ENCODE measurements around the gene FAM149B1.
A peak's percentile ranks its signal among the peaks of the same experiment; 100 is the strongest.
"Not testable (repeated sequence)": the region's sequence is repeated elsewhere in the genome, so short reads cannot be mapped to it uniquely, and the experiment has no call there.

The FAM149B1 gene

GRCh38 chr10:73167783-73168464, at the start of gene FAM149B1, which contains the start of gene ECD:
Gene FAM149B1, plus strand, starts transcription at chr10:73168119. Its CDS starts 221 bp downstream, at chr10:73168340.
Gene ECD, minus strand, starts transcription at chr10:73168008. Its CDS starts 4,071 bp downstream, at chr10:73163937.
- peak; percentile 97 to 99 (median 98) for DNase-seq

- DNase-seq = no peak
Measured at GRCh38 chr10:73119457-73119856, 48.5 kb upstream of the FAM149B1 start.

DNA sequence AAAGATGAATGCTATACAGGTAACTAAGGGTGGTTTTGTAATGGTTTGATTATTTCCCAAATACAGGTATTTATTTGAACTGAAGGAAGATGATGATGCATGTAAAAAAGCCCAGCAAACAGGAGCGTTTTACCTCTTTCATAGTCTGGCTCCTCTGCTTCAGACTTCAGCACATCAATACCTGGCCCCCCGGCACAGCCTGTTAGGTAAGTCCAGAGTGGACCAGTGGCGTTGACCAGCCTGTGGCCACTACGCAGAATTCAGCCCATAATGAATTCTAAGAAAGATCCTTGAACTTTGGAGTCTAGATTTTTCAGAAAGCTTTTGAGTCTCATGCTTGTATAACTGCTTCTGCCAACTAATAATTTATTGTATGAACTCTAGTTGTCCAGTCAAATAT, 48.0 kb upstream of the FAM149B1 start:
- DNase-seq = no peak

DNA sequence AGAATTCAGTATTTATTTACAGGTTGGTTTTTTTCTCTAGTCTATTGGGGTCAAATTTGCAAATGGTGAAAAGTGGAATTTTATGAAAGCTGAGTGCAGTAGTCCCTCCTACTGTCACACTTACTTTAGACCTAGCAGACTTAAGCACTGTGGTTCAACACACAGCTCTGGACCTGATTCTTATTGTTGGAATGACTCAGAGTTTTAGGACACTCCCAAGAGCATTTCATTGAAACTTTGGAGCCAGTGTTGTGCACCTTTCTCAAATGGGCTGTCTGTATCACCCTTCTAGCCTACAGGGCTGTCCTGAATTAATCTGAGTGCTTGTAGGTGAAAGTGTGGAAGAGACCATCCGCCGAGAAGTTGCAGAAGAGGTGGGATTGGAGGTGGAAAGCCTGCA, 41.6 kb upstream of the FAM149B1 start:
- DNase-seq = no peak

- no peak for DNase-seq
Measured at GRCh38 chr10:73131301-73131700, 36.6 kb upstream of the FAM149B1 start.

DNA sequence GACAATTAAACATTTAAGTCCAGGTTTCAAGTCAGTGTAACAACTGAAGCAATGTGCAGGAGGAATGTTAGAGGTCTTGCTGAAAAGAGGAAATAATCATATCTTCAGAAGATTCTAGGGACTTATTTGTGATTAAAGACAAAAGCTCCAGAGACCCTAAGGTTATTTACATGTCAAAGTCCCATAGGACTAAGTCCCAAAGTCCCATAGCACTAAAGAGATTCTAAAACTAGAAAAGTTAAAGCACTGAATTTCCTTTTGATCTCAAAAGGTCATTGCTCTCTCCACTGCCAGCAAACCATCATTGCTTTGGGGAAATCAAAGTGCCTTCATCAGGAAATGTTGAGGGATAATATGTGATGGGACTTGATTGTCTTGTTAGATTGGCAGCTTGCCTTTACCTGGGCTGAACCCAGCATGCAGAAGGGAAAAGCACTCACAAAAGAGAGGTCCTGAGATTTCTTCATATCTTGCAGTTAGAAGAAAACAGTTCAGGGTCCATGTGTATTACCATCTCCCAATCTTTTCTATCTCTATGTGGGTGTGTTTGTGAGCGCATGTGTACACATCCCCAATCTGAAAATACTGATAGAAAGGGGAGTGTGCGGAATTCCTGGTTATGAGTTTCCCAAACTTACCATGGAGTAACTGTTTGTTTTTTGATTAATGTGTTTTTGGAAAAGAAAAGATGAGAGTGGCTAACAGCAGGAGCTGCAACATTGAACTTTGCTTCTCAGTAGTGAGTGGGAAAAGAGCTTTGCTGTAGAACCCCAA, 35.8 kb upstream of the FAM149B1 start:
- DNase-seq = no peak

GRCh38 chr10:73134727-73135126, 33.2 kb upstream of the FAM149B1 start:
- no peak for DNase-seq

GRCh38 chr10:73136627-73137026, 31.3 kb upstream of the FAM149B1 start:
- DNase-seq = no peak

DNA sequence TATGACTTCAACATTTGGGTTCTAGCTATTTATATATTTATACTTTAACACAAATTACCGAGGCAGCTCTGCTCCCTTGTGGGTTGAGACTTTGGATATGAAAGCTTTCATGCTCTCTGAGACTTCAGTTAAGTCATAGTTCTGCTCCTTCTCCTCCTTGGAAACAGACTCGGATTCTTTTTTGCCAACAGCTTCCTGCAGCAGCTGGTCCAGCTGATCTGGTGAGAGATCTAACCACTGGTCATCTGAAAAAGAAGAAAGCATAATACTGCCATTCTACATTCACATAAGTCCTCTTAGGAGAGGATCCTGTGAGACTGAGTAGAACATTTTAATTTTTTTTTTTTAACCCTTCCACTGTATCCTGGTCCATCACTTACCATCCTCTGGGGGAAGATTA, 28.7 kb upstream of the FAM149B1 start:
- no peak for DNase-seq

- no peak for DNase-seq
Measured at GRCh38 chr10:73141603-73142002, 26.3 kb upstream of the FAM149B1 start.

GRCh38 chr10:73150633-73151413, 17.1 kb upstream of the FAM149B1 start:
- not testable (repeated sequence) for DNase-seq

DNA sequence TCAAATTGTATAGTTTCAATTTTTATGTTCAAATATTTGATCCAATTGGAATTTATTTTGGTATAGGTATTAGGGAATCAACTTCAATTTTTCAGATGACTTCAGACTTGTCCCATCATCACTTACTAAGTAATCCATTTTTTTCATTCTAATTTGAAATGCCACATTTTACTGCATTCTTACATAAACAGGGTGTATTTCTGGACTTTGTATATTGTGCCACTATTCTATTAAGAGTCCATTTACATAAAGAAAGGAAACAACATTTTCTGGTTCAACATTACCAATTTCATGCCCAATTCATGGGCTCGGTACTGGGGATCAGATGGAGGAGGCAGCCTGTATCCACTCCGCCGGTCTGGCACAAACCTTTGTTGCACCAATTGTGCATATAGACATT, 15.9 kb upstream of the FAM149B1 start:
- no peak for DNase-seq

DNA sequence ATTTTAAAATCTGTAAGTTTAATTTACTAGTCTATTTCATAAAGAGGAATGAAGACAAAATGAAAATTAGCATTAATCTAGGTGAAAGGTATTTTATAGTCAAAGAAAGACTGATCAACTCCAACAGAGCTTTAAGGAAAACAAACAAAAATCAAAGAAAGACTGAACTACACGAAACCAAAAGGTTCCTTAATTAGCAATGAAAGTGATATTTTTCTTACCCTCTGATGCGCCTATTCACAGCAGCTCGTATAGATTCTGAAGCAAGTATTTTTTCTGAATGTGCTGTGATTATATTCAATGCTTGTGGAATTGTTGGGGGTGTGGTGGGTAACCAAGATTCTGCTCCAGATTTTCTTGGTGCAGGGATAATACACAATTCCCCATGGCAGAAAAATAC, 11.9 kb upstream of the FAM149B1 start:
- no peak for DNase-seq

DNA sequence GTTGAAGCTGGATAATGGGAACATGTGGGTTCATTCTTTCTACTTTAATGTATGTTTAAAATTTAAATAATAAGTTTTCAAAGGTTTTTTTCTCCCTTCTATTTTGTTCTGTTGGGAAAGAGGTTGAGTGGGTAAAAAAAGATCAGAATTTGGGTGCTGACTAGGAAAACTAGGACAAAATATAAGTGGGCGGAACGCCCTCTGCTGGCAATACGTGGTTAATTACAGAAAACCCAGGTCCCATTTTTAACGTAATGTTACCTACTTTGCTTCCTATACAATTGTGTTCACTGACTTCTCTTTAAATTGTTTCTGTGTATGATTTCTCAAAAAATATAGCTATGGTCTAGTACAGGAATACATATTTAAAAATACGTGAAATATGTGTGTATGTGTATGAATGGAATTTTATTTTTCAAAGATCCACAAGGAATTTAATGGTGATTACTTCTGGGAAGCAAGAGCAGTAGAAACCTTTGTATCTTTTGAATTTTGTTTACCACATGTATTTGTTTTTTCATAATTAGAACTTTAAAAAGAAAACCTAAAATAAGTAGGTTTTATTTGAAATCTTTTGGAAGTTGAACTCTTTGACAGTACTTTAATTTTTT, 8.8 kb upstream of the FAM149B1 start:
- DNase-seq = peak; percentile 69 to 77 (median 71)

DNA sequence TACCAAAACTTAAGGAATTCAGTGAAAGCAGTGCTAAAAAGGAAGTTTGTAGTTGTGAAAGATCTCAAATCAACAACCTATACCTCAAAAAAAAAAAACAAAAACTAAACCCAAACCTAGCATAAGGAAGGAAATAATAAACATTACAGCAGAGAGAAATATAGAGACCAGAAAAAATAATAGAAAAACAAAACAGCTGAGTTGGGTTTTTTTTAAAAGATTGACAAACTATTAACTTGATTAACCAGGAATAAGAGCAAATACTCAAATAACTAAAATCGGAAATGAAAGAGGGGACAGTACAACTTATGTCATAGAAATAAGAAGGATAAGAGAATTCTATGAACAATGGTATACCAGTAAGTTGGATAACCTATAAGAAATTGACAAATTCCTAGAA, 6.8 kb upstream of the FAM149B1 start:
- no peak for DNase-seq

DNA sequence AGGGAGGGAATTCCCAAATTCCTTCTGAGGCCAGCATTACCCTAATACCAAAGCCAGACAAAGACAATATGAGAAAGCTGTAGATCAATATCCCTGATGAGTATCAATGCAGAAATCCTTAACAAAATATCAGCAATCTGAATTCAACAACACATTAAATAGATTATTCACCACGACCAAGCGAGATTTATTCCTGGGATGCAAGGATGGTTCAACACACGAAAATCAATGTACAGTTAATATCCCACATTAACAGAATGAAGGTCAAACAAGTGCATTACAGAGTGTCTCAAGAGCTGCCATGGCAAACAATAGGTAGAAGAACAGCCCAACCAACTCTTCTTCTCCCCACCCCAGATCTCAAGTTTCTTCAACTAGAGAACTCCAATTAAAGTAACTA, 6.3 kb upstream of the FAM149B1 start:
- DNase-seq = no peak

GRCh38 chr10:73163096-73163495, 4.8 kb upstream of the FAM149B1 start:
- DNase-seq = no peak

- DNase-seq = no peak
Measured at GRCh38 chr10:73166972-73167371, 947 bp upstream of the FAM149B1 start.

DNA sequence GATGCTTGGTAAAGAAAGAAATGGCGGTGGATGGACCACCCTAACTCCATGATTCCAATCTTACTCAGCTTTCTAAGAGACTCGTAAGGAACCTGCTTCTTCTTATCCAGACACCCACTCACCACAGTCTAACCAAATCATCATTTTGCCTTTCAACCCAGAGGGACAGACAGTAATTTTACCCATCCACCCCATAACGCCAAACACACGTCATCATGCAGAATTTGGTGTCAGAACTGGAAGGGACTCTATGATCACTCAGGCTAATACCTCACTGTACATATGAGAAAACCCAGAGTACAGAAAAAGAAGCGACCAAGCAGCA, 499 bp upstream of the FAM149B1 start:
- DNase-seq = peak; percentile 56 to 74 (median 65)

DNA sequence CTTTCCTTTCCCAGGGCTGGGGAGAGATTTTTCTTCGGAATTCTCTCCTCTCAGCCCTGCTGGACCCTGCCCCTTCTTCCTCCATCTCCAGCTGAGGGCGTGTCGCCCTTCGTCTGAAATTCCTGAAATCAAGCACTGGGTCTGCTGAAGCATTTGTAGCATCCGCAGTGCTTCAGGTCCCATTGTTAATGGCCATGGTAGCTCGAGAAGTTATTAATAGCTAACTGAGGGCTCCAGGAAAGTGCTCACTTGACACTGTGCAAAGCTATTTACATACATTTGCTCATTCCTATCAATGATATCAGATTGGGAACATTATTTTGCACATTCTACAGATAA, 515 bp downstream of the FAM149B1 start:
- DNase-seq = no peak

DNA sequence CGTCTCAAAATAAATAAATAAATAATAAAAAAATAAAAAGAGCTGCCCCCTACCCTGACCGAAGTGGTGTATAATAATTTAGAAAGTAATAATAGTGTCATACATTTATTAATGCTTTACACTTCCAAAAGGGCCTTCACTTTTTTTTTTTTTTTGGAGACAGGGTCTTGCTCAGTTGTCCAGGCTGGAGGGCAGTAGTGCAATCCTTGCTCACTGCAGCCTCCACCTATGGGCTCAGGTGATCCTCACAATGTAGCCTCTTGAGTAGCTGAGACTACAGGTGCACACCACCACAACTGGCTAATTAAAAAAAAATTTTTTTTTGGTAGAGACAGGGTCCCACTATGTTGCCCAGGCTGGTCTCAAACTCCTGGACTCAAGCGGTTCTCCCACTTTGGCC, 1.4 kb downstream of the FAM149B1 start:
- DNase-seq = no peak

DNA sequence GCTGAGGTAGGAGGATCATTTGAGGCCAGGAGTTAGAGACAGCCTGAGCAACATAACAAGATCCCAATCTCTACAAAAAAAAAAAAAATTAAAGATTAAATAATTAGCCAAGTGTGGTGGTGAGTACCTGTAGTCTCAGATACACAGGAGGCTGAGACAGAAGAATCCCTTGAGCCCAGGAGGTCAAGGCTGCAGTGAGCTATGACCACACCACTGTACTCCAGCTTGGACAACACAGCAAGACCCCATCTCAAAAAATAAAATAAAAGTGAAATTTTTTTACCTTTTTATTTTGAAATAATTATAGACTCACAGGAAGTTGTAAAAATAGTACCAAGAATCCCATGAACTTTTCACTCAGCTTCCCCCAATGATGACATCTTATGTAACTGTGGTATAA, 4.9 kb downstream of the FAM149B1 start:
- no peak for DNase-seq

DNA sequence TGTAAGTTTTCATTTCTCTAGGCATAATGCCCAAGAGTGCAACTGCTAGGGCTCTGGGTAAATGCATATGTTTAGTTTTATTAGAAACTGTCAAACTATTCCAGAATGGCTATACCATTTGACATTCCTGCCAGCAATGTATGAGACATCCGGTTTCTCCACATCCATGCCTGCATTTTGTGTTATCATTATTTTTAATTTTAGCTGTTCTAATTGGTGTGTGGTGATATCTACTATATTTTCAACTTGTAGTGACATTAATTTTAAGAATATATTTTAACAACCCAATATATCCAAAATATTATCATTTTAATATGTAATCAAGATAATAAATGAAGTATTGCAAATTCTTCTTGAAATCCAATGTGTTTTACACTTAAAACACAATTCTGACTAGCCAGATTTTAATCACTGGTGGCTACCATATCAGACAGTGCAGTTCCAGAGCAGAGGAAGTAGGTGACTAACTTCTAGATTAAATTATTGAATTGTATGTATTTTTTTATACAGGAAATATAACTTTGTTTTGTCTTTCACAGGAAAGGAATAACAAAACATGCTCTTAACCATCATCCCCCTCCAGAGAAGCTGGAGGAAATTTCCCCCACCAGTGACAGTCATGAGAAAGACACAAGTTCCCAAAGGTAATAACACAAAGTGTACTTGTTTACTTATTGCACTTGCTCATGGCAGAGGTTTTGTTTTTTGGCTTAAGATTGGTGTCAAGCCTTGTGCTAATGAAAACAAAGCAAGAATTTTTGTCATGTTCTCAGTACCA, 6.4 kb downstream of the FAM149B1 start:
- DNase-seq = no peak

Measured in suppressor macrophage treated with lipopolysaccharide for 1 hour (primary cell).